Stimulated activated CD4-positive, alpha-beta T cell treated with anti-CD3 and anti-CD28 coated beads, Interleukin-4, amount 100 ng/mL, for 4 hours (primary cell): ENCODE measurements around the gene RAD18.

Source experiments
- DNase-seq, 2 experiments: peaks; one replicate each; pipeline ENCODE4 v3.0.0-alpha.2; 2020

The RAD18 gene

DNA sequence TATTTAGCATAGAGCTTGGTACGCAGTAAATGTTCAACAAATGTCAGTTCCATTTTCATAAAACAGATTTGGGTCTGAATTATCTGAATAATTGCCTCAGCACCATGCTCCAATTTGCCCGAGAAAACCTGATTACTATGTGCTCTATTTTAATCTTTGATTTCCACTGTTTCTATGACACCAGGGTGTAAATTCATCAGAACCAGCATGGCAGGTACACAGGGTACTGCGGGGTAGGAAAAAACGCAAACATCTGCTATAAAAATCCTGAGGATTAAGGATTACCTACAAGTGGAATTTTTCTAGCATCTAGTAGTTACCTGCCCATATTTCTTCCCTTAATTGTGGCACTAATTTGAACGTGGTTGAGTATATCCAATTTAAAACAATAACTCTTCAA, 70.3 kb downstream of the RAD18 start:
- DNase-seq = no peak

DNA sequence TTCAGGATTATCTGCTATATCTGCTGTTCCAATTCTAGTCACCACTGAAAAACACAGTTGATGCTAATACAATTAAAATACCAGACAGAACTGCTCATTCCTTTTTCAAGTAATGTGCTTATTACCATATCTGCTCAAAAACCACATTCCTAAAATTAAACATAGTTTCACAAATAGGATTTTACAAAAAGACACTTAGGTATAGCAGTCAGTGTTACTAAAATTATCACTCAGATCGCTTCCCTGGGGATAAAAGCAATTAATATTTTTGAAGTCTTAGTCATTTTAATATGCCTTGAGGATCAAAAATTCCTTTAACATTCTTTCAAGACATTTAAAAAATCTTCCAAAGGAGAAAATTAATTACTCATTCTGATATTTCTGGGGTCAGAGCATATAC, 71.5 kb downstream of the RAD18 start:
- DNase-seq = no peak

DNA sequence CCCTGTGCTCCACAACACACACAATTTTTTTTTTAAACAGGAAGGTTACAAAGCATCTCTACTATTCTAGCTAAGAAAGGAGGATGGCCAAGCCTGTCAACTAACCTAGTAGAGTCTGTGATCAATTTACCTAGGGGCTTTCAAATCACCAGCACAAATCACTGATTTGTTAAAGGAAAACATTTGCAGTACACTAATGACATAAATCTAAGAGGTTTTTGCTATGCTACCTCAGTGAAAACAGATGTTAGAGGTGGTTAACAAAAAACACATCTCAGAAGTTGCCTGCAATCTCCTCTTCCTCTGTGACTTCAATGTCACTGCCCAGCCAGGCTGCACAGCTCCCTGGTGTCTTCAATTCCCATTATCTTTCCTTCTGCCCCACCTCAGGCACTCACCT, 72.0 kb downstream of the RAD18 start:
- DNase-seq = no peak

DNA sequence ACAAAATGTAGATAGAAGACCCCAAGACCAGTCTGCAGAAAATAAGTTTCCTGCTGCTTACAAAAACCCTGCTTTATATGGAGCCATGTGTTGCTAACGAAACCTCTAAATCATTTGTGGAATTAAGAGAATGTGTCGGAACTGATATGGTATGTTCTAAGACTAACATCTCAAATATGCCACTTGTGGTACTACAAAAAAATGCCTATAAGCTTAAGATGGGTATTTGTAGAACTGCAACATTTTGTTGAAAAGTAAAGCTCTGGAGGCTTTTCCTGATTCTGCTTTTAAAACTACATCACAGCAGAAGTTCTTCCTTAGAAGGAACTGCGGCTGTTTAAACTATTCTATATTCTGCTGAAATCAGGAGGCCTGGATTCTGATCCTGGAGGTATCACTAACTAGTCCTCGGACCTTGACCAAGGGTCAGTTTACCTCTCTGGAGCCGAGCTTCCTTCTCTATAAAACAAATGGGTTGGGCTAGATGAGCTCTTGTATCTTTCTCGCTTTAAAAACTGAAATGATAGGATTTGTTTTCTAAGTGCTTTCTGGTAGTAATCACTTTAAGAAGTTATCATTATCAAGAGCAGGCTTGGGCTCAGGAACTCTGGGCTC, 74.9 kb downstream of the RAD18 start:
- no peak for DNase-seq

DNA sequence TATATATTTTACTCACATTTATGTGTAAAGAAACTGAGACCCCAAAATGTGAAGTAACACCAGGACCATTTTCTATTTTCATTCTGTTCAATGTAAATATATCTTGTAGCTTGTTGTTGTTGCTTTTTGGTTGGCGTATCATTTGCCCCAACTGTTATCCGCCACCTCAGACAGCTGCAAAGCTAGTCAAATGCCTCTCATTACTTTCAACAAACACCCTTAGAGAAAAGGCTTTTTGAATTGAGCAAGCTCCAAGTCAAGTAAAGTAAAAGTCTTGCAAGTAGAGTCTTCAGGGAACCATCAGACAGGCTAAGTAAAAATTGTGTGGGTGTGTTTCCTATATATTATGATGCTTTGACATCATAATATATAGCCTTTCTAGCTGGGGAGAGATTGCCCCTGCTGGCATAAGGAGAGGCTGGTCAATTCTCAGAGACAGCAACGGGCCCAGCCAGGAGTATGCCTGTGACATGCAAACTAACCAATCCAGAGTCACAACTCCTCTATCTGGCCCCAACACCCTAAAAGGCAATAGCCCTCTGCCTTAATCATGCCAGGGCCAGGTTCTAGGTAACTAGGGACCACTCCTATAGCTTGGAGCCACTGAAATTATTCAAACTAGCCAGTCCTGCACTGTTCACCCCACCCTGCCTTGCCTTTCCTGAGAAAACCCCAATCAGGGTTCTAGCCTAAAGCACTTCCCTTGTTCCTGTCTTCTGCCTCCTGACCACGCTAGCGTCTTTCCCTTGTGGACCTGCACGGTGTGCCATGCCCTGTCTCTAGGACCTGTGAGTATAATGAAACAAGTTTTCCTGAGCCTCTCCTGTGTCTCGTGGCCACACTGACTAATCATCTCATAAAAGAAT, 75.6 kb downstream of the RAD18 start:
- no peak for DNase-seq

DNA sequence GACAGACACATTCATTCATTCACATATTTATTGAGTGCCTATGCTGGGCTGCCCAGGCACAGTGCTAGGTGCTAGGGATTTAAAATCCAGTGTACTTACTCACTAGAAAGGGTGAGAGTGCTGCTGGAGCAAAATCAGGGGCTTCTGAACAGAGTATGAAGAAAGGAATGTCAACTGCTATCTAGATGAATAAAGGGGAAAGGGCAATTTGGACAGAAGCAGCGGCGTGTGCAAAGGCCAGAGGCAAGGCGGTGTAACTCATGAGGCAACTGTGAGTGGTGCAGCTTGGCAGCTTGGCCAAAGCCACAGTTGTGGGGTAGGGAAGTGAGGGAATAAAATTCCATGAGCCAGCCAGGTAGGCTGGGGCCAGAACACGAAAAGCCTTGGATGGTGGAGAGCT, 76.7 kb downstream of the RAD18 start:
- DNase-seq = no peak

DNA sequence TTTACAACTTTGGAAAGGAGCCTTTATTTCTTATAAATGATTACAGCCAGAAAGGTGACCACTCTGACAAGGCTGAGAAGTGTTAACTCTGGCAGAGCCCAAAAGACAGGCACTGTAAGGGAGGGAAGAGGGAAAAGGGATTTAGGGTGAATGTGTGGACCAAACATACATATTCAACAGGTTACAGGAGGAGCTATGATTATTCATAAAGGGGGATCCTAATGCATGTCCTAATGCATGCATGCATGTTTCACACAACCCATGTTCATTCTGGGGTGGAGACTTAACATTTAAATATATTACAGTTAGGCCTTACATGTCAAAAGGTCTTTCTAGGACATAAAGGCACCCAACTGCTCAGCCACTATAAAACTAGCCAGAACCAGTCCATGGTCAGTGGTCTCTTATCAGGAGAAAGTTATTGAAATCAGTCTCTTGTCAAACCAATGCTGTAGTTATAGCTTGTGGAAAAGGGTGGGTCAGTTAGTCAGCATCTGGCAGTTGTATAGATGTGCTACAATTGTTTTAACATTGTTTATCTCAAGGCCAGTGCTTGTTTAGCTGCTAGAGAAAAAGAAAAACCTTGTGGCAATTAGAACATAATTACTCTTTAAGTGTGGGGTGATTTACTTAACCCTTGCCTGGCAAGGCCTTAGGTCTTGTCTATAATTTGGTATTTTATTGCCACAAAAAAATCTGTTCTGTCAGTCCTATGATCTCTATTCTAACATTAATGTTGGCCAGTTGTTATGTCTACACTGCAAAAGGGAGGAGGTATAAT, 77.5 kb downstream of the RAD18 start:
- no peak for DNase-seq

DNA sequence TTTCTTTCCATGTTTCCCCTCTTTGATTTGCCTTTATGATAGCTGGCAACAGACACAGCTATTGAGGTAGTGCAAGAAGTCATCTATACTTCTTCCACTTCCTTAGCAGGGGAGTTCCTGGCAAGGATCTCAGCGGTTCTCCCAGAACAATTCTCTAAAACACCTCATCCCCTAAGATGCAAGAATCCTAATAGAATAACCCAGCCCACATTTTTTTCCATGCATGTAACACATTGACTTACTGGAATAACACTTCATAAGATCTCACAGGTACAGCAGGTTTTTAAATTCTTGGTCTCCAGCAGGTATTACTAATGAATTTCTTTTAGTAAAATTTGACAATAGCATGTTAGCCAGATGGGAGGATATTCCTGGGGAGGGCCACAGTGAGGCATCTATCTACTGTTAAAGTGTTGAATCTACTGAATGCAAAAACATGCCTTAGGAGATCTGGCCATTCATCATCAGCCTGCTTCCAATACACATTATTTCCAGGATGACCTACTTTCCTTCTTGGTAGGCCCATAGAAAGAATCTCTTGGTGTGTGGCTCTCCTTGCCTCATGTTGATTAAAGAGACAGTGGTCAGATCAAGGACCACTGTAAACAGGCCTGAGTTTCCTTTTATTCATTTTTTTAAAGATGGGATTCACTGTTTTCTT, 78.5 kb downstream of the RAD18 start:
- no peak for DNase-seq

DNA sequence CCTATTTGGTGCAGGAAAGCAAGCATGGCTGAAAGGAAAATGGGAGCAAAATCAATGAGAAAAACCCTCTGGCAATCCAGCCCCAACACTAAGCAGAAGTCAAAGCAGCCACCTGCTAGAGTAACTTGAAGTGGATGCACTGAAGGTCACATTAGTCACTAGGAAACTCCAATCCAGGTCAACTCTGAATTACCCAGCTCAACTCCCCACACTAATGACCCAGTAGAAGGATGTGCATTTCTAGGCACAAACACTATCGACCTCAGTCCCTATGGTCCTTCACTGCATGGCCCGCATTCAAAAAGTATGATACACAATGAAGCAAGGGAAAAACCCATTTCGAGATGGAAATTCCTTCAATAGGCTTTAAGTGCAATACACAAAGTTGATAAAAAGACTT, 80.6 kb downstream of the RAD18 start:
- no peak for DNase-seq

DNA sequence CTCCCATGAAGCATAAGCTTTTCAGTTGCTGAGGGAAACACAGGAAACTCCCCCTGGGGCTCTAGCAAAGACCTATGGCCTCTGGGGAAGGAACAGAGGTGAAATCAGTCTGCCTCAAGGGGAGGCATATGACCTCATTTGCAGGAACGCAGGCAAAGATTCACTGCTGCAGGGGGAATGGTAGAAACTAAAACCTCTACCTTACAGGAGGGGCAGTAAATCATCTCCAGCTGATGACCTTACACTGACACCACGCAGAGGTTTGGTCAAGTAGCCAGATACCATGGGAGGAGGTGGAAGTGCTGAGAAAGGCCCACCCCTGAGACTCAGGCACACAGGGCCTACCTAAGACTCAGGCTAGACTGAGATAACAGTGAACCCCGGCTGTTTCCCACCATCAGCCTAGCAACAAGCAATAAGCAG, 81.1 kb downstream of the RAD18 start:
- no peak for DNase-seq

DNA sequence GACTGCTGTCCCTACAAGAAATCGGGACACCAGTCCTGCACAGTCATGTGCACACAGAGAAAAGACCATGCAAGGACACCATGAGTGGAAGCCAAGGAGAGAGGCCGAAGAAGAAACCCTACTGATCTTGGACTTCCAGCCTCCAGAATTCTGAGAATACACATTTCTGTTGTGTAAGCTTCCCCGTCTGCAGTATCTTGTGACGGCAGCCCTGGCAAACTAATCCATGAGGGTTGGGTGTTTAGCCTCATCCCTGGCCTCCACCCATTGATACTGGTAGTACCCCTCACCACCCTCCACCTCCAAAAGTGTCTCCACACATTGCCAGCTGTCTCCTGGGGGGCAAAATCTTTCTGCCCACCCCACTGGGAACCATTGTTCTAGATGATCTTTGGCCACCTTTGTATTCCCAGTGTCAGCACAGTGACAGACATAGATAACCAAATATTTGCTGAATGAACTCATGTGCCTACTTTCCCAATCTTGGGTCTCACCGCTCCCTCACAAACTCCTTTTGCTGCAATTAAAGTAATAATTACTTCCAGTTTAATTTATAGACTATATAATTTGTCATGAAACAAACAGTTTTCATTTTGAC, 83.8 kb downstream of the RAD18 start:
- DNase-seq = no peak

DNA sequence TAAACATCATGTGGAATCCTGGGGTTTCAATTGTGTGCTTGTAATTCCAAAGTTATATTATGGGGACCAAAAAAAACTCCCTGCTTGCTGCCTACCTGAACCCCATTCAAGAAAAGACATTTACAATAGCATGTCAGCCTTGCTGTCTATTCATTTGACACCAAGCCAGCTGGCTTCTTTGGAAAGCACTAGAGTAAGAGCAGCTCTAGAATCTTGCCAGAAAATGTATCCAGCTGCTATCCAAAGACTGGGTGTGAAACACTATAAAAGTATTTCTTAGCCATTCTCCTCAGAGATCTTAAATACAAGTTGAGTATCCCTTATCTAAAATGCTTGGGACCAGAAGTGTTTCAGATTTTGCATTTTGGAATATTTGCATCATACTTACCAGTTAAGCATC, 87.4 kb downstream of the RAD18 start:
- no peak for DNase-seq

DNA sequence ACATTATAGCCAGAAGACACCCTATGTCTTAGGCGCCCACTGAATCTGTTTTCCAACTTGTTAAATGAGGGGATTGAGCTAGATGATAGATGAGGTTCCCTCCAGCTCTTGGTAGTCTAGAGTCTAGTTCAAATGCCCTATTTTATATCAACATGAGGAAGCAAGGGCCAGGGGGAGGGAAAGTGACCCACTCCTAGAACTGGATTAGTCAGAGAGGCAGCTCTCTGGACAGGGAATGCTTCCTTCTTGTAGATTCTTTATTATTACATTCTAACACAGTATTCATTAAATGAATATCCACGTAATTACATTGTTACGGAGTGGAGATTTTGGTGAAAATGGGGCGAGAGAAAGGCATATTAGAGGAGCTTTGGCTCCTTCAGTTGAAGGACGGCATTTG, 89.5 kb downstream of the RAD18 start:
- no peak for DNase-seq

DNA sequence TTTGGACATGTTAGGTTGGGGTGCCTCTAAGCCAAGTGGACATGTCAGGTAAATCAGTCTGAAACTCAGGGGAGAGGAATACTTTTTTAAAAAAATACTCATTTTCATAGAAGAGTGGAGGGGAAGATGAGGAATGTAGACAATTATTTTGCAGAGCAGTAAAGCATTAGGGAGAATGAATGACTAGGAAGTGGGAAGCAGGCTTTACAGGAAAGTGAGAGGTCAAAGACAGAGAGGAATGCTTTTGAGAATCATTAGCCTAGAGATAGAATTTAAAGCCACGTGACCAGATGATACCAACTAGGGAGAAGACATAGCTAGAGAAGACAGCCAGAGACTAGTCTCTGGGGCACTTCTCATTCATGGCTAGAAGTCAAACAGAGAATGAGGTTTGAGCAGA, 91.0 kb downstream of the RAD18 start:
- DNase-seq = no peak

DNA sequence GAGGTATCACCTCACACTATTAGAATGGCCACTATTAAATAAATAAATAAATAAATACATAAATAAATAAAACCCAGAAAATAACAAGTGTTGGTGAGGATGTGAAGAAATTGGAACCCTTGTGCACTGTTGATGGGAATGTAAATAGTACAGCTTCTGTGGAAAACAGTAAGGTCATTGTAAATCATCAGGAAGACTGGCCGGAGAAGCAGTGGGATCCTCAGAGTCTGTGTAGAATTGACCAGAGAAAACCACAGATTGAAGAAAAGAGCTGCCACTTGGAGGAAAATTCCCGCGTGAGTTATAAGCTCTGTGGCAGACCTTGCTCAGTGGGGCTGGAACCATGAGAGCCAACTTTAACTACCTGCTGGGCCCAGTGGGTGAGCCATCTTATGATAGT, 92.0 kb downstream of the RAD18 start:
- no peak for DNase-seq

DNA sequence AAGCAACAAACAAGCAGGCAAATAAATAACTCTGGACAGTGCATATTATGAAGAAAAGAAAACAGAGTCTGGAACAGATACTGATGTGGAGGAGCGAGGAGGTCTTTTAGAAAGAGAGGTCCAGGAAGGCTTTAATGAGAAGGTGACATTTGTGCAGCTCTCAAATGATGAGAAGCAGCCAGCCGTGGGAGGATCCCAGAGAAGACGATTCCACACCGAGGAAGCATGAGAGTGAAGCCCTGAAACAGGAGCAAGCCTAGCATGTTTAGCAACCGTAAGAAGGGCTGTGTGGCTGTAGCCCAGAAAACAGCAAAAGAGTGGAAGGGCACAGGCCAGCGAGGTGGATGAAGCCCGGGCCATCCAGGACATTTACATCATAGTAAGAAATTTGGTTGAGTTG, 93.1 kb downstream of the RAD18 start:
- no peak for DNase-seq

DNA sequence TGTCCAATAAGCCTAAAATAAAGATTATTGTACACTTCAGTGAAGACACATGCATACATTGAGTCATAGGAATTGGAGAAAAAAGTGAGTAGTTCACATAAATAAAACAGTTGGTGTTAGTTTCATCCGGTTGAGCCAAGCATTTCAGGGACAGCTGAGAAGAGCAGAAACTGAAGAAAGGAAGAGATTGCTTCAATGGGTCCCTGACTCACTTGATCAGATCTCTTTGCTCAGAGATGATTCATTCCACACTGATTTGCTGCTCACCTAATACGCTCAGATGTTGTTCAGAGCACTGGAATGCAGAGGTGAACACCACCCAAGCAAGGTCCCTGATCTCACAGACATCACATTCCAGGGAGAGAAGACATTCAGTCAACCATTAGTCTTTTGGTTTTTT, 93.7 kb downstream of the RAD18 start:
- DNase-seq = no peak

DNA sequence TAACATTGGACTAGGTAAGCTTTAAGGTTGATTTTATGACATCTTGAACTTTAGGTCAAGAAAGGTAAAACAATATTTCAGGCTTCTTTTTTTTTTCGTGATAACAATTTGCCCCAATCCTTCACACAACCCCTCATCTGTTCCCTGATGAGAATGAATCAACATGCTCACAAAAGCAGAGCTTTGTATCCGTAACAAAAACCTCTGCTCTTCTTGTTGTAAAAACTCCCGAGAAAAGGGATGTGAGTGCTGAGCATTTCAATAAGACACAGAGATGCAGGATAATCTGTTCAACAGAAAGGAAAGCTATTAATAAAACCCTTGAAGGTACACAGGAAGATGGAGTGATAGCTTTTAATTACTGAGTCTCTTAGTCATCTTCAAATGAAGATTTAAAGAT, 94.3 kb downstream of the RAD18 start:
- DNase-seq = no peak

DNA sequence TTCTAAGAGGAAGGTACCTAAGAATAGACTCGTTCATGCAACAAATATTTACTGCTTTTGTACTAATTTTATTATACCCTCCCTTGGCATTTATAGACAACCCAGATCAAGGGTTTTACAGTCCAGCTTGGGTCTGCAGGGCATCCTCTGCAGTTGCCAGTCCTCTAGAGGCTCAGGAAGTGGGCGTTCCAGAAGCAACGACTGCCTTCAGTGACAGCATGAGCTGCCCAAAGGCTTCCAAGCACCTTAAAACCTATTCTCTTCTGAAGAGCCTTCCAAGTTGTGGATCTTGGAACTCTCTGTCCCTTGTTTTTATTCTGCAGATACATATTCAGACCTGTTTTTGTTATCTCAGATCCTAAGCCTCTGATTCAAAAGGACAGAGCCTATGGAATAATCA, 95.6 kb downstream of the RAD18 start:
- no peak for DNase-seq

DNA sequence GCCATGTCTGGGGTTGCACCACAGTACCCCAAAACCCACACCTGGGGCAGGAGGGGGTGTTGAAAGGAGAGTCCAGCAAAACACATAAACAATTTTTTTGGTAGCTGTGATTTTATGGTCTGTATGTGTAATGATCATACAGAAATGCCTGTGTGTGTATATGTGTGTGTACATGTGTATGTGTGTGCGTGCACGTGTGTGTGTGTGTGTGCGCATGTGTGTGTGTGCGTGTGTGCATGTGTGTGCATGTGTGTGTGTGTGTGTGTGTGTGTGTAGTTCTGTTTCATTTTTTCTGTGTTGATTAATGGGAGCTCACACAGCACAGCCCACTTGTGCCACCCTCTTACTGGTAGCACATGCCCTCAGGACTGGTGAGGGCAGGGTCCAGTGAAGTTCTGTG, 97.6 kb downstream of the RAD18 start:
- no peak for DNase-seq

DNA sequence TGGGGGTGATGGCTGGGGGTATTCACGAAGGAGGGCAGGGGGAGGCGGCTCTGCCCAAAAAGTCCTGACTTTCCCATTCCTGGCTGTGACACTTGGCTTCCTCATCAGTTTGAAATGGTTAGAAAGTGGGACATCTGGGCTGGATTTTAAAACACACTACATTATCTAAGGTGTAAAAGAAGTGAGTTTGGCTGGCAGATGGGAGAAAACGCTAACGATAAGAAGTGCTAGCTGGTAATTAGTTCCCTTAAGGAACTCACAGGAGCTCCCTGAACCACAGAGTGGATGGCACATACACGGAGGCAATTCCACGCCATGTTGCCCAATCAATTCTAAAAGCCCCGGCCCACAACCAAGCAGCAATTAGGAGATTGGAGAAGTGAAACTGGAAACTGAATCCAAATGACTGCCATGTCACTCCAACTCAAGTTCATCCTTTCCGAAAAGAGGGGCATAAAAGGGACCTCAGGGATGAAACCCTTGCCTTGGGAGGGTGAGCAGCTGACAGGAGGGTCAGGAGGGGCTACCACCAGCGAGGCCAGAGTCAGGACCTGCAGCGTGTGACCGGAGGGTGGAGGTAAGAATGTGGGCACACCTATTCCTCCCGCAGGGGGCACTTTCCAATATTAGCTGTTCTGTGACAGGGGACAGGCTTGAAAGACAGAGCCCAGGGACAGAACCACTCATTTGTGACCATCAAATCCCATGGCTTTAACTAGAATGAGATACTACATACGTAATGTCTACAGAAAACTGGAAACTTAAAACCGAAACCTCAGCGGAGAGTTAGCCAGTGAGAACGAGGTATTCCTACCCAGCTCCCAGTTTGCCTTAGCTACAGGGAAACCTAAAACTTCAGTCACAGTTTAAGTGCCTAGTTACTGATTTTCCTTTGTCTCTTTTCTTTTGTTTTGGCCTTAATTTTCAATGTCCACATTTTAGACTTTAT, 98.6 kb downstream of the RAD18 start:
- DNase-seq = no peak

DNA sequence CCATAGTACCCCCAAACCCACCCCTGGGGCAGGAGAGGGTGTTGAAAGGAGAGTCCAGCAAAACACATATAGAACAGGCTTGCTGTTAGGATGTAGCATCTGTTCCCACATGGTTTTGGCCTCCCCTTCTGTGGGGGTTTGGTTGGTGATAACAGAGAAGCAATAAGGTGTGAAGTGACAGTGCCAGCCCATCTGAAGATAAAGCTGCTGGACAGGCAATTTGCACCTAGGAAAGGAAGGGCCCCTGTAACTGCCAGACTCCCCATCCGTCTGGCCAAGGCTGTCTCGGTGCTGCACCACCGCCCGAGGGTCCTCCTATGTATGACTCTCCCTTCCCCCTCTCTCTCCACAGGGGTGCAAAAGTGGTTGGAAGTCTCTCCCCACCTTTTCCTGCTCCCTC, 99.4 kb downstream of the RAD18 start:
- no peak for DNase-seq
